Myocyte (in vitro differentiated cells): ENCODE data around the gene CCDC57. TPM values are rescaled to one million over a fixed set of nuclear protein-coding genes. Genes with fewer than 3 reads are reported as not detected.

Experiments used
- DNase-seq: peaks from one replicate; pipeline ENCODE4 v3.0.0-alpha.2; 2012; ENCODE audit warnings: low read depth
- total RNA-seq: library from RNA; depleted of rRNA; stranded (reverse); fragments of >200 nt; gene quantifications from 2 replicates; pipeline ENCODE4 v1.2.3, GENCODE V29; 2014

The CCDC57 gene
- total RNA-seq, 1 donor from 2014 or later = 11.3 TPM

GRCh38 chr17:82094931-82095776 lies 117.5 kb downstream of the CCDC57 start:
- DNase-seq = no peak

- no peak for DNase-seq
Observed at GRCh38 chr17:82092995-82093751, 119.5 kb downstream of the CCDC57 start.

- DNase-seq = no peak
Observed at GRCh38 chr17:82092628-82092994, 120.0 kb downstream of the CCDC57 start.

GRCh38 chr17:82092094-82092586 lies 120.5 kb downstream of the CCDC57 start:
- DNase-seq = no peak

GRCh38 chr17:82091264-82092066 lies 121.2 kb downstream of the CCDC57 start:
- DNase-seq = no peak

- DNase-seq = no peak
Observed at GRCh38 chr17:82090549-82091263, 121.9 kb downstream of the CCDC57 start.

GRCh38 chr17:82089723-82090548 lies 122.7 kb downstream of the CCDC57 start:
- DNase-seq = no peak

GRCh38 chr17:82088838-82089722 lies 123.6 kb downstream of the CCDC57 start:
- no peak for DNase-seq

- no peak for DNase-seq
Observed at GRCh38 chr17:82087961-82088837, 124.4 kb downstream of the CCDC57 start.

GRCh38 chr17:82086941-82087906 lies 125.4 kb downstream of the CCDC57 start:
- DNase-seq = no peak

- no peak for DNase-seq
Observed at GRCh38 chr17:82085931-82086764, 126.5 kb downstream of the CCDC57 start.

- no peak for DNase-seq
Observed at GRCh38 chr17:82085031-82085861, 127.4 kb downstream of the CCDC57 start.

GRCh38 chr17:82084373-82085030 lies 128.1 kb downstream of the CCDC57 start:
- no peak for DNase-seq
